ENCODE results near the gene TEX2.

GRCh38 chr17:64250233-64250835 is 12.7 kb downstream of the TEX2 start:
- TF ChIP-seq GATA2 (IDR thresholded peaks at IDR 0.05; ENCODE audit: low read depth, low read length) (no peak), GATA3 (IDR thresholded peaks at IDR 0.05; ENCODE audit: low read depth, low read length) (no peak)

Data from SH-SY5Y (cell line).